Putamen (tissue), 1 donor: Measurements from ENCODE around the gene PTPA.
"Not testable (repeated sequence)": the region's sequence is repeated elsewhere in the genome, so short reads cannot be mapped to it uniquely, and the experiment has no call there.

Source experiments
- DNase-seq: peaks from one replicate; pipeline ENCODE4 v3.0.0-alpha.2; 2016; ENCODE audit warnings: low spot score

The PTPA gene

DNA sequence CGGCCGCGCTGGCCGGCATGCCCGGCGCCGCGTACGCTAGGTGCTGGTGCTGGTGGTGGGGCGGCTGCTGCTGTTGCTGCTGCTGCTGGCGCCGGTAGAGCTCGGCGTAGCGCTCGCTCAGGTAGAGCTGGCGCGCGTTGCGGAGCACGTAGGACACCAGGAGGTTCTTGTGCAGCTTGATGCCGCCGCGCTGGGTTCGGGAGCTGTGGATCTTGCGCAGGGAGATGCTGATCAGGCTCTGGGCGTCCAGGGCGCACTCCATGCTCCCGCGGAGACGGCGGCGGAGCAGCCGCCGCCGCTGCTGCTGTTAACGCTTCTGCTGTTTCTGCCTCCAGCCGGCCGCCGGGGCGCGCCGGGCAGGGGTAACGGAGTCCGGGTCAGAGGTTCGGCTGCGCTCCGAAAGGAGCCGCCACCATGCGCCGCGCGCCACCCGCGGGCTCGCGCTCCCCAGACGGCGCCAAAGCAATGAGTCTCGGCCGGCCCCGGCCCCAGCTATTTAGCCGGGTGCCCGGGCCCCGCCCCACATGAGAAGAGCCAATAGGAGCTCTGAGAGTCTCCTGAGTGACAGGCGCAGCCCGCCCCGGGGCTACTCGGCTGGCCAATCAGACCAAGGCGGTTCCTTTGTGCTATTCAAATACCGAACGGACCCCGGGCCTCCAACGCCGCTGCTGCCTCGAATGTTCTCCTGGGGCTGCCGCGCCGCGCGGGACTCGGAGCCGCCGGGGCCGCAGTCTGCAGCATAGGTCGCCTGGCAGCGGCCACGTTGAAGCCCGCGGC is 66.8 kb downstream of the PTPA start, which contains the start of gene IER5L:
Gene IER5L, minus strand, starts transcription at position 471 of the 777 bp plus-strand sequence. Its CDS starts 209 bp downstream, at position 262.
- DNase-seq: peak; percentile 96

DNA sequence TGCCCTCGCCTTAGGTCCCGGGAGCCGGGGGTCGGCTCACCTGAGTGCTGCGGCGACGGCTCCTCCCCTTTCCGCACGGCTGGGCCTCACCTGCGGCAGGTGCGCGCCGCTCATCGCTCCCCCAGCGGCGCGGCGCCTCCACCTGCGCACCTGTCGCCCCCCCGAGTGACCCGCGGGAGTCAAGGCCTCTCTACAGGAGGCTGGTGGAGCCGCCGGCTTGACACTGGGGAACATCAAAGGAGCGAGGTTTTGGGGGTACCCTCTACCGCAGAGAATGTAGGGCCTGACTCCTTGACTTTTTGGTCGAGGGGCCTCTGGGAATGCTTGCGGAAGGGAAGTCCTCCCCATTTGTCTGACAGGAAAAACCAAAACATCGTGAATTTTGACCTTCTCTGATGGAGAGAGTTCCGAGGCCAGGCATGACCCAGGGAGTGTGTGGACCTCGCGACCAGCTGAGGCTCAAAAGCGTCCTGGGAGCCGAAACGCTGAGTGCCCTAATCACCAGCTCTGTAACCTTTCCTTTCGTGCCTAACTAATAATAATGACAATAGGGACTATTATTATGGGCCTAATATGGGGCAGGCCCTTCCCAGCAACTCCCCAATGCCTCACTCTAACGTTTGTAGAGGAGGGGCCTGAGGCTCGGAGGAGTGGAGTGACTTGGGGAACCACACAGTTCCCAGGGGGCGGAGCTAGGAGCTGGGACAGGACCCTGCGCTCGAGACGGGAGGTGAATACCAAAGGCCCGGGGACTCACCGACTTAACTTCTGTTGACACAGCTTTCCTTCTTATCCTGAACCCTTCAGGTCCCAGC is 67.6 kb downstream of the PTPA start:
- DNase-seq: no peak

DNA sequence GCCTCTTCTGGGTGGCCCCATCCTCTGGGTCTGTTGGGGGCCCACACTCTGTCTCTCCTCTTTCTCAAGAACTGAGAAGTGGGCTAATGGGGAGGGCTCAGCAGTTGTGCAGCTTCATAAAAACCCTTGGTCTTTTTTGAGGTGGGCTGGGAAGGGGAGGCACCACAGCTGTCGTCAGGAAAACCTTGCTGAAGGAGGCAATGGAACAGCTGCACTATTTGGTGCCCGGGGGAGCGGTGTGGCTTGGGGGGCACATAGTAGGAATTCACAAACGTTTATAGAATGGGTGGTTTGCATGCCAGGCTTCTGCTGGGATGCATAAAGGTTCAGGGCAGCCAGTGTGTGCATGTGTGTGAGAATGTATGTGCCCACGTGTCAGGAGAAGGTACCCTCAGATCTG is 70.0 kb downstream of the PTPA start:
- no peak for DNase-seq

DNA sequence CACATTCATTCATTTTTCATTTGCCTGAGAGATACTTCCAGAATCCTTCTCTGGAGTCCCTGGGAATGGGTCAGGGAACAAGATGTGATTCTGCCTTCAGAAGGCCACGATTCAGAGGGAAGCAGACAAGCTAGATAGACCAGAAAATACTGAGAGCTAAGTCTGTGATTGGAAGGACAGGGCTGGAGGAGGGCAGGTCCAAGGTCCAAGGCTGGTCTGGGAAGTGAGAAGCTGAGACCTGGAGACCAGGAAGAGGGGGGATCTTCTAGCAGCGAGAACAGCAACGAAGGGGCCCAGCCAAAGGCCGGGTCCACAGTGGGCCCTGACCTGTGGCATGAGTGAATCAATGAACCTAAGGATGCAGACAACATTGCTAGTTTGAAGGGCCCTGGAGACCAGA is 70.9 kb downstream of the PTPA start:
- DNase-seq: no peak

DNA sequence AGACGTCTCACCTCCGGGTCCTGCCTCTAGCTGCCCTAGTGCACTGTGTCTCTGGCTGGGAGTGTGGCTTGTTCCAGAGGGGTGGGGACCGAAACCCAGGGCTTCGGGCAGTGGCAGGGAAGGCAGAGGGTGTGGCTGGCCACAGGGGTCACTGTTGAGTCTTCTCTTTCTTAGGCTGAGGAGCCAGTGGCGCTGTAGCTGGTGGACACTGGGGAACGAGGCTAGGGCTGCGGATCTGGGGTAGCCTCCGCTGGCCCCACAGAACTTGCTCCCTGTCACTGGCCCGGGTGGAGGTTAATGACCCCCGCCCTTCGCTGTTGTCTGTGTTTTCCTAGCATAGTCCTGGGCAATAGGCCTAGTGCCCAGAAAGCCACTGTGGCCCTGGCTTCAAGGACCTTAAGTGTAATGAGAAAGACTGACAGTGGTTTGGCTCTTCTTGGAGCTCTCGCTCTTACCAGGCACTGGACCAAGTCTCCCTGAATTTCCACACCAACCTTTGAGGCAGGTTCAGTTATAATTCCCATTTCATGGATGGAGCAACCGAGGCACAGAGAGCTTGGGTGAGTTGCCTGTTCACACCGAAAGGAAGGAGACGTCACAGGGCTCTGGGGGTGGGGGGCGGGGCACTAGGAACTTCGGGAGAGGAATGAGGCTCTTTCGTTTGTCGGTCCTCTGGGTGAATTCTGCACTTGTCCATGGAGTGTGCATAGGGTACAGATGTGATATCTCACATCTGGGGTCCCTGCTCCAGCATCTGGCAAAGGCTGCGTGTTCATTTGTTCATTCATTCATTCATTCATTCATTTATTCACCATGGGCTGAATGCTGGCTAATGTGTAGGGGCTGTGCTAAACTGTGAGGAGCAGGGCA is 71.6 kb downstream of the PTPA start:
- no peak for DNase-seq

DNA sequence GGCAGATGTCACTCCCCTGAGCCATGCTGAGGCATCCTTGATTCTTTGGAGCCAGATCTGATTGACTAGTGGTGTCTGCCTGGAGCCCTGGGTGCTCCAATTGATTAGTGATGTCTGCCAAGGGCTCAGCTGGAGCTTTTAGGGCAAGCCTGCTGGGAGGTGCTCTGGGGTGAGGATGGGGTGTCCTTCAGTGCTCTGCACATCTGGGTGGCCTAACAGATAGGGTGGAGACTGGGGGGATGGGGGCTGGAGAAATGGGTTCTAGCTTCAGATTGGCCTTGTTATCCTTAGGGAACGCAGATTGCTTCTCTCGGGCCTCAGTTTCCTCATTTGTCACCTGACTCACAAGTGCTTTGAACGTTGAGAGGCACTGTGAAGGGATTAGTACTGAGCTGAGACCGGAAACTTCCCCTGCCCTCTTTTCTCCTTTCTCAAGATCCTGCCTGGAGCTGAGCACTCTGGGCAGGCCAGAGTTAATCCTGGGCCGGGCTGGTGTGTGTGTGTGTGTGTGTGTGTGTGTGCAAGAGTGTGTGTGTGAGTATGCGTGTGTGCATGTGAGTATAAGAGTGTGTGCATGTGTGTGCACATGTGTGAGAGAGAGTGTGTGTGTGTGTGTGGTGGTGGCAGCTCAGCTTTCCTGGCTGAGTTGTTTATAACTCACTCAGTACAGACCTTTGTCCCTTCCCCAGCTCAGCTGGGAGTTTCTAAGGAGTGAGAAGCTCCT is 72.4 kb downstream of the PTPA start:
- no peak for DNase-seq

DNA sequence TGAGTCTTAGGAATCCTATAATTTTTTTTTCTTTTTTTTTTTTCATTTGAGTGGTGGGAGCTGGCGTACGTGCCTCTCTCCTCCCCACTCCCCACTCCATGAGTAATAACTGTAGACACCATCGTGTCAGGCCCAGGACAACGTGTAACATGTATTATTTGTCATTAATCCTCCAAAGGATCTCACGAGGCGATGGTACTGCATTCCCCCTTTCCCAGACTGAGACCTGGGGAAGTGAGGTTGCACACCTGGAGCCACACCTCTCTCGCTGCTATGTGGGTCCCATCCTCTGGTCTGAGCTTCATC is 73.0 kb downstream of the PTPA start:
- DNase-seq: no peak

DNA sequence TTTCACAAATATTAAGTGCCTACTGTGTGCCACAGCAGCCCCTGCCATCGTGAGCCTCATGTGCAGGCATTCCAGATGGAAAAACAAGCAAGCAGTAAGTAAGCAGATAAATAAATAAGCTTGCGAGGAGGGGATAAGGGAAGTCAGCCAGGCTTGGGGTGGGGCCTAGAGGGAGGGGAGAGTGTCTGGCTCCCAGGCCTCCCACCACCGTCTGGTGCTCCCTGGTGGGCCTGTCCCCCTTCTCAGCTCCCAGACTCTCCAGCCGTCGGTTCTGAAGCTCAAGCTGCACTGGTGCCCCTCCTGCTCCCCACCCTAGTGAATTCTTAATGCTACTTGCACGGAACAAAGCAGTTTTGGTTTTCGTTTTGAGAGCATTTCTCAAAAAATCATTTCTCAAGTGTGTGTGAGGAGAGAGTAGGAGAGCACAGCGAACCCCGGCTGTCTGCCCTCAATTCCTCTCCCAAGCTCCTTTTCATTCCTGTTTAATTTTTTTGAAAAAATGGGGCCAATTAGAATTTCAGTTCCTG is 73.4 kb downstream of the PTPA start:
- DNase-seq: no peak

DNA sequence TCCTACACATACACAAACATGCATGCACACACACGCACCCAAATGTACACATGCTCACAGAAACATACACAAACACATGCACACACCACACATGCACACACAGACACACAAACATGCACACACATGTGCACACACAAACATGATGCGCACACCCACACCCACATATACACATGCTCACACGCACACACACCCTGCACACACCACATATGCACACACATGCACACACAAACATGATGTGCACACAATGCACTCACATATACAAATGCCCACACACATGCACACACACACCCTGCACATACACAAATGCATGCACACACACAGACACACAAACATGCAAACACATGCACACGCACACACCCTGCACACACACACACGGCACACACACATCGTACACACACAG is 74.2 kb downstream of the PTPA start:
- no peak for DNase-seq

DNA sequence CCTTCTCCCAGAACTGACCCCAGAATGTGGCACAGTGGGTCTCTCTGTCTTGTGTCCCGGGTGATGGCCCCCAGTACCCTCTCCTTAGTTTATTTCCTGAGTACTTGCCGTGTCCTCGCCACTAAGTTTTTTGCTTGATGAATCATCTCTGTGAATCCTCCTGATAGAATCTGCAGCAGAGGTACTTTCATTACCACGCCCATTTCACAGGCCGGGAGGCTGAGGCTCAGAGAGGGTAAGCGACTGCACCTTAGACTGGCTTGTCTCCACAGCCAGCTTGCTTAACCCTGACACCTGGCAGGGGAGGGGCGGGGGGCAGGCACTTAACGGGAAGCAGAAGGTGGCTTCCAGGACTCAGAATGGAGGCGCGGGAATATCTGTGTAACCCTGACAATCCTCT is 74.8 kb downstream of the PTPA start:
- DNase-seq: no peak

DNA sequence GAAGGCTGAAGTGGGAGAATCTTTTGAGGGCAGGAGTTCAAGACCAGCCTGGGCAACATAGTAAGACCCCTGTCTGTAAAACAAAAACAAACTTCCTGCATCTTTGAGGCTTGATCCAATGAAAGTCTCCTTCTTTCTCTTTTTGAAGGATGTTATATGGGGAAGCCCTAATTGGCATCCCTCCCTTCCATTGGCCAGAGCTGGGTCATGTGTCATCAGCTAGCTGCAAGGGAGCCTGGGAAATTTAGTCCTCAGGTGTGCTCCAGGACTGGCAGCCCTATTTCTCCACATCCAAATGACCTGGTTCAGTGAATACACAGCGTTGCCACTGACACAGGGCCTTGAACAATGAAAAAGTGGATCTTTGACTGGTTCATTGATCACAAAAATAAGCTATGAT is 75.8 kb downstream of the PTPA start:
- DNase-seq: no peak

DNA sequence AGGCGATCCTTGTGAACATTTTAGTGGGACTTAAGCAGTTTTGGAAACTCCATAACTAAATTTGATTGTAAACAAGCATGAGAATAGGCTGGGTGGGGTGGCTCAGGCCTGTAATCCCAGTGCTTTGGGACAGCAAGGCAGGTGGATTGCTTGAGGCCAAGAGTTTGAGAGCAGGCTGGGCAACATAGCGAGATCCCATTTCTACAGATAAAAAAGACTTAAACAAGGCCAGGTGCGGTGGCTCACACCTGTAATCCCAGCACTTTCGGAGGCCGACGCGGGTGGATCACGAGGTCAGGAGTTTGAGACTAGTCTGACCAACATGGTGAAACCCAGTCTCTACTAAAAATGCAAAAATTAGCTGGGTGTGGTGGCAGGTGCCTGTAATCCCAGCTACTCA is 78.8 kb downstream of the PTPA start:
- DNase-seq: not testable (repeated sequence)

DNA sequence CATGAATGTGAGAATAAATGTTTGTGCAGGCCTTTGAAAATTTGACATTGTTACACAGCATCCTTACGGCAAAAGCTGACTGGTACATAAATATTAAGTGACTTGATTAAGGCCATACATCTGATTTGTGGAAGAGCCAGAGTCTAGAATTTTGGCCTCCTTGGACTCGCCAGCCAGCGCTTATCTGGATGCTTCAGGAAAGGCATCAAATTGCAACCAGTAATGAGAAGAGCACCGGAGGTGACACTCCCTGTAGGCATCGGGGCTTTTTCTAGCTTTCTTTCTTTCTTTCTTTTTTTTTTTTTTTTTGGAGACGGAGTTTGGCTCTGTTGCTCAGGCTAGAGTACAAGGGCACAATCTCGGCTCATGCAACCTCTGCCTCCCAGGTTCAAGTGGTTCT is 80.0 kb downstream of the PTPA start:
- no peak for DNase-seq

DNA sequence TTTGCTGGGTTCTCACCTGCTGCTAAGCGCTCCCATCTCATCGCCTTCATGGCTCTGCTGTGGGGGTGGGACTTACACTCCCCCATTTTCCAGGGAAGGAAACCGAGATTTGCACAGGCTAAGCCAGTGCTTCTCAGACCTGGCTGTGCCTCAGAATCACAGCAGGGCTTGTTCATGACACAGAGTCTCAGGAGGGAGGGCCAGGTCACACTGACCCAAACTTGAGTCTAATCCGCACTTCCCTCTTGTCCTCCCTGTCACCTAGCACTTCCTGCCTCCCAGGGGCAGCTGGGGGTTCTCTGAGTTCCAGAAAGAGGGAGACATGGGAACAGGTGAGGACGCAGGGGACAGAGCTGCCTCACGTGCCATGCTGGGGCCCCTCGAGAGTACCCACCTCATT is 82.4 kb downstream of the PTPA start:
- DNase-seq: no peak

DNA sequence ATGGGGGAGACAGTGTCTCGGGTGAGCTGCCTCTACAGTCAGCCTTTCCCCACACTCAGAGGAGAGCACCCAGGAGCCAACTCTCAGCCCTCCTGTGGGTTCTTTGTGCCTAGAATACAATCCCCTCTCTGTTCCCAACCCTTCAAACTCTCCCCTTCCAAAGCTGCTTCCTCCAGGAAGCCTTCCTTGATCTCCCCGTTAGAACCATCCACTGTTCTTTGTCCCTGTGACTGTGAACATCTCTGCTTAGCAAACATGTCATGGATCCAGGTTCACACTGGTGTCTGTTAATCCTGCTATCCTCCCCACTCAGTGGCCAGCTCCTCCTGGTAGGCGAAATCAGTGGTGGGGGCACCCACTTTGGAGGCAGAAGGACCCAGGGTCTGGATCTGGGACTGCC is 83.0 kb downstream of the PTPA start:
- no peak for DNase-seq

DNA sequence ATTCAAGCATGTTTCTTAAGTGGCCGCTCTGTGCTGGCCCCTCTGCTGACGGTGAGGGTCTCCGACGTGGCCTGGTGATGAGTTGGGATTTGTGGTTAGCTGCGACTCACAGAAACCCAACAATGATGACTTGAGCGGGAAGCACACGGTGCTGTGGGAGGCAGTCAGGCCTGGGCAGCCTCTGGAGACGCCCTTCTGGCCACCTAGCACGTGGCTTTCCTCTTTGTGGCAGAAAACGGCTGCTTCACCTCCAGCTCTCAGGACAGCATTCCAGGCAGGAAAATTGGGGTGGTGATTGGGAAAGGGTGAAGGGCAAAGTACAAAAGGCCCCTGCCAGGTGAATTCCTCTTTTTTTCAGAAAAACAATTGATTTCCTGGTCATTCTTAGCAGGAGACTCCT is 84.4 kb downstream of the PTPA start:
- DNase-seq: no peak

DNA sequence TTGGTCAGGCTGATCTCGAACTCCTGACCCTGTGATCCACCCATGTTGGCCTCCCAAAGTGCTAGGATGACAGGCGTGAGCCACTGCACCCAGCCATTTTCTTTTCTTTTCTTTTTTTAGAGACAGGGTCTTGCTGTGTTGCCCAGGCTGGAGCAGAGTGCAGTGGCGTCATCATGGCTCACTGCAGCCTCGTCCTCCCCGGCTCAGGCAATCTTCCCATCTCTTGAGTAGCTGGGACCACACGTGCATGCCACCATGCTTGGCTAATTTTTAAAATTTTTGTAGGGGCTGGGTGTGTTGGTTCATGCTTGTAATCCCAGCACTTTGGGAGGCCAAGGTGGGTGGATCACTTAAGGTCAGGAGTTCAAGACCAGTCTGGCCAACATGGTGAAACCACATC is 85.8 kb downstream of the PTPA start:
- DNase-seq: not testable (repeated sequence)

DNA sequence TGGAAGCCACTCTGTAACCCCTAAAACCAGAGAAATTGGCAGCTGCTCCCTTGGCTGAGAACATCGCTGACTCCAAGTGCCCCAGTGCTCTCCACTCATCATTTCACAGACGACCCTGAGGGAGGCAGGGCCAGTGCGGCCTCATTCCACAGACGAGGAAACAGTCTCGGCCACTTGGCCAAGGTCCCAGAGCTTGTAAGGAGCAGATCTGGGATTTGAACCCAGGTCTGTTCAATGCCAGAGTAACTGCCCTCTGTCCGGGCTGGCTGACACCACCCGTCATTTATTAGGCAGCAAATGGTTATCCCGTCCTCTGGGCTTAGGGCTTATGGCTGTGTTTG is 86.7 kb downstream of the PTPA start:
- DNase-seq: no peak
